ENCODE measurements around the gene PDP2. TPM values are rescaled to one million over a fixed set of nuclear protein-coding genes. Genes with fewer than 3 reads are reported as not detected.

PDP2 gene
- total and polyA plus RNA-seq, 9 of the 15 experiments (the other 6 are each of a cell fraction or from before 2014, with no cell fraction given): 2.5 to 24.3 (median 7.2) TPM

GRCh38 chr16:66858740-66859396, 21.4 kb upstream of the PDP2 start:
- no TSS peak for BruUV-seq (replicated peaks)
- Histone ChIP-seq H2AFZ (ENCODE audit: low read depth, low read length) (no peak overlapping the region), H3K27me3 (ENCODE audit: control insufficient read depth in 2 of 2, insufficient read depth in 2 of 2, low read length in 2 of 2) (no peaks in the 10 kb centered on the region; a peak in 1 of 5 replicates), H3K9ac (ENCODE audit: insufficient read depth in 1 of 2, low read depth in 2 of 2, low read length in 2 of 2) (no peak overlapping the region), H3K27ac (ENCODE audit: extremely low read depth, low read depth, low read length) (no peak overlapping the region), H3K79me2 (ENCODE audit: control insufficient read depth, insufficient read depth, low read length) (no peaks in the 10 kb centered on the region), H3K36me3 (ENCODE audit: control insufficient read depth, insufficient read depth, low read length) (no peaks in the 10 kb centered on the region), H3K9me1 (ENCODE audit: control insufficient read depth, insufficient read depth, low read length) (no peaks in the 10 kb centered on the region), H3K9me3 (replicated peaks; ENCODE audit: control insufficient read depth, insufficient read depth, low read depth, low read length) (no peaks in the 10 kb centered on the region), H3K4me2 (ENCODE audit: insufficient read depth, low read length) (no peak overlapping the region), H3K4me1 (replicated peaks in 1 of 2; ENCODE audit: control insufficient read depth in 2 of 2, insufficient read depth in 2 of 2, low read length in 2 of 2) (peaks cover 0 to 3% of the 10 kb centered on the region in 2 experiments; a peak in 1 of 5 replicates), H4K20me1 (replicated peaks; ENCODE audit: control insufficient read depth, insufficient read depth, low read length) (no peaks in the 10 kb centered on the region), H3K4me3 (no peak overlapping the region)
- no peak for TF ChIP-seq TCF7 (IDR thresholded peaks at IDR 0.05; ENCODE audit: borderline replicate concordance)
- TF ChIP-seq U2AF2 (optimal IDR thresholded peaks at IDR 0.05; ENCODE audit: low read depth, low read length): no peak
- TF ChIP-seq SIN3A (IDR thresholded peaks at IDR 0.05; ENCODE audit: borderline replicate concordance in 2 of 2, control insufficient read depth in 1 of 2, low read depth in 2 of 2, low read length in 2 of 2): no peak
- TF ChIP-seq NFIC (IDR thresholded peaks at IDR 0.05): 0 out of 2 replicates have a peak, but pooled peaks have one; percentile 7
- TF ChIP-seq JUND (IDR thresholded peaks at IDR 0.05; ENCODE audit: borderline replicate concordance, low read depth, low read length): 0 out of 2 replicates have a peak, but pooled peaks have one; percentile 12
- 0 out of 3 replicates have a peak, but pooled peaks have one; percentile 17 for TF ChIP-seq JUND (tag; IDR thresholded peaks at IDR 0.05; ENCODE audit: borderline replicate concordance, low read depth, low read length)
- peak; percentile 45; the same call in 1 of the 2 replicates for TF ChIP-seq FOSL1 (tag; conservative IDR thresholded peaks at IDR 0.05)
- no peak for TF ChIP-seq CREB1 (IDR thresholded peaks at IDR 0.05)
- no peak for TF ChIP-seq CREB1 (CRISPR knock-in tag; IDR thresholded peaks at IDR 0.05)
- TF ChIP-seq ZNF121 (CRISPR knock-in tag; conservative IDR thresholded peaks at IDR 0.05): peak; percentile 88
- no peak for TF ChIP-seq ZNF512 (tag; IDR thresholded peaks at IDR 0.05)
- intact Hi-C loops (cut with micrococcal nuclease) (no loop called here), in situ Hi-C loops (cut with MboI) (no loop called here)
- ChIA-PET CTCF (ENCODE audit: low intra/inter-chr PET ratio) (no interaction called here), POLR2A (interaction anchor here (0.7 kb wide), 2 partner anchors 38 to 41 kb away, joined by 3 read pairs; no protein-coding TSS in a partner anchor)
- DNase-seq (ENCODE audit: extremely low read depth in 1 of 4, low spot score in 3 of 4) (peak in 2 of 4 experiments; percentile 6 to 8), FAIRE-seq (no peak), ATAC-seq (no peak; the same call in 2 of the 3 replicates)
- 5% methylated on average over 4 of the region's 4 CpGs for WGBS (ENCODE audit: insufficient coverage, low coverage, missing lambda C conversion rate)

Data from K562 (cell line).